Rectal smooth muscle tissue (tissue), 1 donor: ENCODE data around the gene SNRPB2.

ENCODE experiments used
- H3K27ac ChIP-seq: one replicate; pipeline ENCODE4 v1.7.0; 2013; ENCODE audit warnings: low read depth, low read length, inconsistent platforms
- H3K27me3 ChIP-seq: one replicate; pipeline ENCODE4 v1.7.0; 2013; ENCODE audit warnings: low read length; ENCODE audit not compliant: control insufficient read depth, insufficient read depth
- H3K36me3 ChIP-seq: one replicate; pipeline ENCODE4 v1.7.0; 2013; ENCODE audit warnings: low read length; ENCODE audit not compliant: control insufficient read depth, insufficient read depth
- H3K4me1 ChIP-seq: one replicate; pipeline ENCODE4 v1.7.0; 2013; ENCODE audit warnings: low read length; ENCODE audit not compliant: control insufficient read depth, insufficient read depth
- H3K4me3 ChIP-seq: one replicate; pipeline ENCODE4 v1.7.0; 2013; ENCODE audit warnings: low read length
- H3K9ac ChIP-seq: one replicate; pipeline ENCODE4 v1.7.0; 2013; ENCODE audit warnings: low read length

Gene SNRPB2

GRCh38 chr20:16729565-16730460 is at the start of gene SNRPB2:
Gene SNRPB2 (plus strand): TSS chr20:16730026. CDS start chr20:16731703, 1,677 bp downstream.
- peaks cover 9% of the 10 kb centered on the region for H3K4me1 ChIP-seq
- peaks cover 11% of the 10 kb centered on the region for H3K36me3 ChIP-seq
- H3K4me3 ChIP-seq = peak within 1 kb of the TSS; percentile 99
- peak within 1 kb of the TSS; percentile 85 for H3K27ac ChIP-seq
- H3K9ac ChIP-seq = peak within 1 kb of the TSS; percentile 96
- H3K27me3 ChIP-seq = no peaks in the 10 kb centered on the region

- no peaks in the 10 kb centered on the region for H3K27me3 ChIP-seq
- H3K4me1 ChIP-seq = no peaks in the 10 kb centered on the region
- H3K36me3 ChIP-seq = no peaks in the 10 kb centered on the region
- no peak overlapping the region for H3K27ac ChIP-seq
- no peak overlapping the region for H3K9ac ChIP-seq
- H3K4me3 ChIP-seq = no peak overlapping the region
These were observed 45.4 kb upstream of the SNRPB2 start for GRCh38 chr20:16684416-16684815.

DNA sequence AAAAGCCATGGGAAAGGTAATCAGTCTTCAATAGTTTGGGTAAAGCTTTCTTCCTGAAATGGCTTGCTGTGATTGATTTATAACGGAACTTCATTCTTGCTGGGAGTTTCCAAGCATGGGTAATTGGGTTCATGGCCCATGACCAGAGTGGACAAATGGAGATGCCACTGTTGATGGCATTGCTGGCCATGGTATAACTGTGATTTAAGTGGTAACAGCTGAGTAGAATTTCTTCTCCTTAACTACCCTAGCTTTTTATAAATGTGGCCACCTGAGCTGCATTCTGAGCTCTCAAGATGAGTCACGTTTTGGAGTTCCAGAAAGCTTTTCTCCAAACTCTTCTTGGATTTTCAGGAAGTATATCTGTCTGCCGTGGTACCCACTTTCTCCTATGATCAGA is 39.9 kb upstream of the SNRPB2 start:
- Histone ChIP-seq H3K27me3 (no peaks in the 10 kb centered on the region), H3K4me1 (no peaks in the 10 kb centered on the region)

DNA sequence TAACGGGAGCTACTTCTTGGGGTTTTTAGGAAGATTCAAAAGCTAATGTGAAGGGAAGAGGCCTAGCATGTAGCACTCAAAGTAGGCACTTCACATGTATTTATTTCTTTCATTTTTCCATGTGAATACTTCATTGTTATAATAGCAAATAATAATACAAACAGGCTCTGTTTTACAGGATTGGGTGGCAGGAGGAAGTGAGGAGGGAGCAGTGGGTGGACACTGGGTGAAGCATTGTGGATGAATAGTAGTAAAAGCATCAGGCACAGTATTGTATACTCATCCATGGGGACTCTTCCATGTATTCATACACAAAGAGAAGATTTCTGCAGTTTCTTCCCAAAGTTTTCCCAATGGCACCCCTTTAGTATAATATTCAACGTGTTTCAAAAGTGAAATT is 38.4 kb upstream of the SNRPB2 start:
- no peaks in the 10 kb centered on the region for H3K27me3 ChIP-seq
- H3K36me3 ChIP-seq = no peaks in the 10 kb centered on the region
- H3K4me3 ChIP-seq = no peak overlapping the region
- no peak overlapping the region for H3K27ac ChIP-seq
- H3K9ac ChIP-seq = no peak overlapping the region
- H3K4me1 ChIP-seq = no peaks in the 10 kb centered on the region

More for the DNA sequence above, 39.9 kb upstream of the SNRPB2 start:
- Histone ChIP-seq H3K36me3 (no peaks in the 10 kb centered on the region), H3K27ac (no peak overlapping the region), H3K9ac (no peak overlapping the region), H3K4me3 (no peak overlapping the region)

- no peaks in the 10 kb centered on the region for H3K27me3 ChIP-seq
- no peak overlapping the region for H3K9ac ChIP-seq
- no peaks in the 10 kb centered on the region for H3K4me1 ChIP-seq
- no peaks in the 10 kb centered on the region for H3K36me3 ChIP-seq
- no peak overlapping the region for H3K4me3 ChIP-seq
- H3K27ac ChIP-seq = no peak overlapping the region
These were observed 37.8 kb upstream of the SNRPB2 start for GRCh38 chr20:16692009-16692408.

DNA sequence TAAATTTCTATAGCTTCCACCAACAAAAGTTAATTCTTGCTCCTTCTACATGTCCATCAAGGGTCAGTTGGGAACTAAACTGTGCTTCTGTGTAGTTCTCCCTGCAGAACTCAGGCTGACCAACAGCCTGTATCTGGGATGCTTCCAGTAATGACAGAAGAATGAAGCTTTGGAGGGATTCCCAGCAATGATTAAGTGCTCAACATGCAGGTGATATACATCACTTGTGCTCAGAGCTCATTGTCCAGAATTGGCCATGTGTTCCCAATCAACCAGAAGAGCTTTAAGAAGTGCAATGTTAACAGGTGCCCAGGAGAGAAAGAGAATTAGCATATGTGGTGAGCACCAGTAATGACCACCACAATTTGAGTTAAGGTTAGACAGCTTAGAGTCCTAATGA is 37.4 kb upstream of the SNRPB2 start:
- H3K4me3 ChIP-seq = no peak overlapping the region
- H3K4me1 ChIP-seq = no peaks in the 10 kb centered on the region
- no peak overlapping the region for H3K27ac ChIP-seq
- H3K9ac ChIP-seq = no peak overlapping the region
- H3K27me3 ChIP-seq = no peaks in the 10 kb centered on the region
- no peaks in the 10 kb centered on the region for H3K36me3 ChIP-seq

GRCh38 chr20:16693278-16693677 is 36.5 kb upstream of the SNRPB2 start:
- no peaks in the 10 kb centered on the region for H3K36me3 ChIP-seq
- no peak overlapping the region for H3K27ac ChIP-seq
- H3K9ac ChIP-seq = no peak overlapping the region
- no peaks in the 10 kb centered on the region for H3K27me3 ChIP-seq
- H3K4me3 ChIP-seq = no peak overlapping the region
- no peaks in the 10 kb centered on the region for H3K4me1 ChIP-seq

- no peaks in the 10 kb centered on the region for H3K27me3 ChIP-seq
- no peaks in the 10 kb centered on the region for H3K36me3 ChIP-seq
These were observed 35.7 kb upstream of the SNRPB2 start for GRCh38 chr20:16694161-16694560.

DNA sequence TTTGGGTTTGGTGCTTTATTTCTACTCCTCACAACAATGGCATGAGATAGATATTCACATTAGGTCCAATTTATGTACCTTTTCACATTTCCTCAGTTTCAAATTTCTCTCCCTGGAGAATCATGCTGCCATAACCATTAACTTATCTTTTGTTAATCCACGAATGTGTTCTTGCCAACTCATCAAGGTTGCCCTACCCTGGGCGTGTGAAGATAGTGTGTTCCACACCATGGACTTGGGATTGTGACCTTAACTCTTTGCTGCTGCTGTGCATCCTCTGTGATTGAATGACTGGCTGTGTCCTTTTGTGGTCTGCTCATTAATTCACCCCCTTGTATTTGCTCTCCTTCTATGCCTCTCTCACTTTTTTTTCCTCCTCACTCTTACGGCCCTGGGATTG is 34.2 kb upstream of the SNRPB2 start:
- Histone ChIP-seq H3K27ac (no peak overlapping the region), H3K9ac (no peak overlapping the region), H3K4me3 (no peak overlapping the region), H3K36me3 (no peaks in the 10 kb centered on the region), H3K4me1 (no peaks in the 10 kb centered on the region), H3K27me3 (no peaks in the 10 kb centered on the region)

More at GRCh38 chr20:16694161-16694560, 35.7 kb upstream of the SNRPB2 start:
- no peaks in the 10 kb centered on the region for H3K4me1 ChIP-seq
- H3K27ac ChIP-seq = no peak overlapping the region
- H3K9ac ChIP-seq = no peak overlapping the region
- H3K4me3 ChIP-seq = no peak overlapping the region

GRCh38 chr20:16699293-16699692 is 30.5 kb upstream of the SNRPB2 start:
- H3K4me3 ChIP-seq = no peak overlapping the region
- no peak overlapping the region for H3K27ac ChIP-seq
- no peaks in the 10 kb centered on the region for H3K36me3 ChIP-seq
- H3K4me1 ChIP-seq = no peaks in the 10 kb centered on the region
- no peaks in the 10 kb centered on the region for H3K27me3 ChIP-seq
- H3K9ac ChIP-seq = no peak overlapping the region

- no peaks in the 10 kb centered on the region for H3K36me3 ChIP-seq
- H3K27ac ChIP-seq = no peak overlapping the region
- no peaks in the 10 kb centered on the region for H3K27me3 ChIP-seq
- H3K4me1 ChIP-seq = no peaks in the 10 kb centered on the region
- no peak overlapping the region for H3K4me3 ChIP-seq
- H3K9ac ChIP-seq = no peak overlapping the region
These were observed 28.5 kb upstream of the SNRPB2 start for GRCh38 chr20:16701296-16701695.

- H3K27ac ChIP-seq = no peak overlapping the region
- no peaks in the 10 kb centered on the region for H3K27me3 ChIP-seq
- H3K4me3 ChIP-seq = no peak overlapping the region
- H3K36me3 ChIP-seq = no peaks in the 10 kb centered on the region
- no peak overlapping the region for H3K9ac ChIP-seq
- H3K4me1 ChIP-seq = no peaks in the 10 kb centered on the region
These were observed 26.3 kb upstream of the SNRPB2 start for GRCh38 chr20:16703570-16703969.

- no peaks in the 10 kb centered on the region for H3K36me3 ChIP-seq
- no peaks in the 10 kb centered on the region for H3K4me1 ChIP-seq
- no peak overlapping the region for H3K27ac ChIP-seq
- H3K9ac ChIP-seq = no peak overlapping the region
- H3K4me3 ChIP-seq = no peak overlapping the region
- H3K27me3 ChIP-seq = no peaks in the 10 kb centered on the region
These were observed 22.2 kb upstream of the SNRPB2 start for GRCh38 chr20:16707674-16708073.
